SH-SY5Y (cell line): Measurements from ENCODE around the gene LSM7.

Experiments used
- GATA2 ChIP-seq: IDR thresholded peaks from 2 replicates; pipeline ENCODE4 v1.6.1; 2011; ENCODE audit warnings: mild to moderate bottlenecking, low read depth, low read length
- GATA3 ChIP-seq: IDR thresholded peaks from 2 replicates; pipeline ENCODE4 v1.6.1; 2011; ENCODE audit warnings: low read depth, mild to moderate bottlenecking, low read length, moderate library complexity

The LSM7 gene

GRCh38 chr19:2328401-2329148, at the start of gene LSM7, which contains the start of gene SPPL2B:
Gene LSM7 (minus strand): TSS chr19:2328586. CDS start chr19:2328566, 20 bp downstream.
Gene SPPL2B (plus strand): TSS chr19:2328684. CDS start chr19:2328710, 26 bp downstream.
- TF ChIP-seq GATA2, result no peak
- TF ChIP-seq GATA3, result no peak

GRCh38 chr19:2376784-2377519, 48.6 kb upstream of the LSM7 start:
- TF ChIP-seq GATA2 (no peak), GATA3 (no peak)

- no peak for TF ChIP-seq GATA2
- TF ChIP-seq GATA3, result no peak
These were observed 47.2 kb upstream of the LSM7 start for GRCh38 chr19:2375353-2376121.

DNA sequence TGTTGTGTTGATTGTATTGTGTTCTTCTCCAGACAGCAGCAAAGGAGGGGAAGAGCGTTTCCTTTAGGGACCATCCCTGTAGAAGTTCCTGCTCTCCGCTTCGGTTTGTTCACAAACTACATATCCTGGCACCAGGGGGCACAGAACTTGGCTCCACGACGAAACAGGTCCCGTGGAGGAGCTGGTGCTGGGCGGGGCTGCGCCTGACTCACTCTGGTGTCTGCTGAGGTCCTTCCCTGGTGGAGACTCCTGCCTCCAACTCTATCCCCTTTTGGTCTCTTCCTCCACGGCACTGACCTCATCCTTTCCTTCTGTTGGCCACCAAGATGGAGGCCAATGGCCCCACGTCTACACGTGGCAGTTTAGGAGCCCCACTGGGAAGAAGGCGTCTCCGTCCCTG, 46.4 kb upstream of the LSM7 start:
- TF ChIP-seq GATA3 (no peak), GATA2 (no peak)

DNA sequence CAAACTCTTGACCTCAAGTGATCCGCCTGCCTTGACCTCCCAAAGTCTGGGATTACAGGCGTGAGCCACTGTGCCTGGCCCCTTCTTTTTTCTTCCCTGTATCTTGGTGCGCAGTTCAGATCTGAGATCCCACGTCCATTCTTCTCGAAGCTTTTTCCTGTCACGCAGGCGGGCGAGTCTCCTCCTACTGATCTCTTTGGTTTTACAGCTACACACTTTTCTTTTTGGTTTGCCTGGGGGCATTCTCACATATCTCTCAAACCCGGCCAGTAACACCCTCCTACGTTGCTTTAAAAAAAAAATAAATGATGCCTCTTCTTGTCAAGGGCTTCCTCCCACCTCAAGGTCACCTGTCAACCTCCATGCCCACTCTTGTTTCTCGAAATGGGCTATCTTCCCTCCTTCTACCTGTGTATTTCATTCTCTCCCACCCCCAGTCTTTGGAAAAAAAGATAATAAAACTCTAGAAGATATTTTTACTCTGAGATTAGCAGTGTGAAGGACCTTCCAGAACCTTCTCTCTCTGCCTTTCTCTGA, 43.8 kb upstream of the LSM7 start:
- TF ChIP-seq GATA3 (no peak), GATA2 (no peak)

- no peak for TF ChIP-seq GATA2
- TF ChIP-seq GATA3, result no peak
These were observed 43.3 kb upstream of the LSM7 start for GRCh38 chr19:2371656-2372055.

DNA sequence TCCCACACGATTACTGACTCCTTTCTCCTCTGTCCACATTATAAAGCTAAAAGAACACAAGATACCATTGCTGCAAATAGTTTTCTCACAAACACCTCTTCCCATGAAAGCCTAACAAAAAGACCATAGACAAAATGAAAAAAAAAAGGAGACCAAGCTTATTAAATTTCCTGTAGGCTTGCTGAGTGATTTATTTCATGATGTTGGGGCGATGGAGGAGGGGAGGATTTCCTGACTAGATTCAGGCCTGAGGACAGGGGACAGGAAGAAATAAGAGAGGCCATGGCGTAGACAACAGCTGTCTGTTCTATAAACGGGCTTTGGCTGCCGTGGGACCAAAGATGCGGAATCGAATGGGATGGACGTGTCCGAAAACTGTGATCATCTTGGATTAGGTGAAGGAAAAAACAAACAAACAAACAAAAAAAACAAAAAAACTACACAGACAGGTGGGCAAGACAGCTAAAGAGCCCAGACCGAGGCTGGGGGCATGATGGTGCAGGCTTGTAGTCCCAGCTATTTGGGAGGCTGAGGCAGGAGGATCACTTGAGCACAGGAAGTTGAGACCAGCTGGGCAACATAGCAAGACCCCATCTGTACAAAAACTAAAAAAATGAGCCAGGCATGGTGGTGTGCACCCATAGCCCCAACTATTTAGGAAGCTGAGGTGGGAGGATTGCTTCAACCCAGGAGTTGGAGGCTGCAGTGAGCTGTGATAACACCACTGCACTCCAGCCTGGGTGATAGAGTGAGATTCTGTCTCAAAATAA, 37.0 kb upstream of the LSM7 start:
- TF ChIP-seq GATA3 (no peak), GATA2 (no peak)

DNA sequence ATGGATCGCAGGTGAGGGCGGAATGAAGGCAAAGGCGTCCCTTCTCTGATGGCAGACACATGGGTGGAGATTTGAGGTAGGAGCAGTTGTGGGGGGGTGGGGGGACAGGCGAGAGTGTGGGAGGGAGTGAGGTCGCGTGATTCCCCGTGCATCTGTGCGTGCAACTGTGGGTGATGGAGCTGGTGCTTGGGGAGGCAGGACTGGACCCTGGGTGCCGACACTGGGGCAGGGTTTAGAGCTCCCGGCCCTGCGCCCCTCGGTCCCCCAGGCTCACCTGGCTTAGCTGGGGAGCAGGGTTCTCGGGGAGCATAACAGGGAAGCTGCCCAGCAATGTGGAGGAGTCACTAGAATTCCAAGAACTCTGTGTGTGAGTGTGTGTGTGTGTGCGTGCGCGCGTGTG, 35.0 kb upstream of the LSM7 start:
- no peak for TF ChIP-seq GATA2
- no peak for TF ChIP-seq GATA3

DNA sequence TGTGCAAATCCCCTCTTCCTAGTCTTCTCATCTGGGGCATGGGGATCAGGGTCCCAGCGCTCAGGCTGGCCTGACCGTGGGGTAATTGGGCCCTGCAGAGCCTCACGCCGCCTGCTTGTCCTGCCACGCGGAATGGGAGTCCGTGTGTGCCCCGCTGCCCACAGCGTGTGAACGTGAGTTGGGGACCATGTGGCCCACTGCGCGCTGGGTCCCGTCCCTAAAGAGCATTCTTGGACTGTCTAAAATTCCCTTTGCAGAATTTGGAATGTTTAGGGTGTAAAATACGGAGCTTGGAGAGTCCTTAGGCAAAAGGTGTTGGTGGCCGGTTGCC, 34.5 kb upstream of the LSM7 start:
- TF ChIP-seq GATA3, result no peak
- TF ChIP-seq GATA2, result no peak

DNA sequence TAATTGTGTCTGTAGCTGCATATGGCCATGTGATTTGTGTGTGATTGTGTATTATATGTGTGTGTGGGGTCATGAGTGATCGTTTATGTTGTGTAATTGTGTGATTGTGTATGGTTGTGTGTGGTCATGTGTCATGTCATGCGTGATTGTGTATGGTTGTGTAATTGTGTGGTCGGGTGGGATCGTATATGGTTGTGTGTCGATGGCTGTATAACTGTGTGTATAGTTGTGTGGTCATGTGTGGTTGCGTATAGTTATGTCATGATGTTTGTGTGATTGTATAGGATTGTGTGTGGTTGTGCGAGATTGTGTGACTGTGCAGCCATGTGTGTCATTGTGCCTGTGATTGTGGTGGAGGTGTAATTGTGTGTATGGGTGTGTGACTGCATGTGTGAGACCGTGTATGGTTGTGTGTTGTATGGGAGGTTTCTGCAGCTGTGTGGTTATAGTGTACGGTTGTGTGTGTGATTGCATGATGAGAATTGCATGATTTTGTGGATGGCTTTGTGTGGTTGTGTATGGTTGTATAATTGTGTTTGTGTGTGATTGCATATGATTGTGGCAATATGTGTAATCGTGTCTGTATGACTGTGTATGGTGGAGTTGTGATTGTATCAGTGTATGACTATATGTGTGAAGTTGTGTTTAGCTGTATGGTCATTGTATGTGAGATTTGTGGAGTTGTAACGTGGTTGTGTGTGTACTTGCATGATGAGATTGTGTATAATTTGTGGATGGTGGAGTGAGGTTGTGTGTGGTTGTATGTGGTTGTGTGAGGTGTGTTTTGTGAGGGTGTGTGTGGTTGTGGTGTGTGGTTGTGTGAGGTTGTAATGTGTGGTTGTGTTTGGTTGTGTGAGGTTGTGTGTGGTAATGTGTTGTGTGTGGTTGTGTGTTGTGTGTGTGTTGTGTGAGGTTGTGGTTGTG, 33.9 kb upstream of the LSM7 start:
- no peak for TF ChIP-seq GATA2
- no peak for TF ChIP-seq GATA3

DNA sequence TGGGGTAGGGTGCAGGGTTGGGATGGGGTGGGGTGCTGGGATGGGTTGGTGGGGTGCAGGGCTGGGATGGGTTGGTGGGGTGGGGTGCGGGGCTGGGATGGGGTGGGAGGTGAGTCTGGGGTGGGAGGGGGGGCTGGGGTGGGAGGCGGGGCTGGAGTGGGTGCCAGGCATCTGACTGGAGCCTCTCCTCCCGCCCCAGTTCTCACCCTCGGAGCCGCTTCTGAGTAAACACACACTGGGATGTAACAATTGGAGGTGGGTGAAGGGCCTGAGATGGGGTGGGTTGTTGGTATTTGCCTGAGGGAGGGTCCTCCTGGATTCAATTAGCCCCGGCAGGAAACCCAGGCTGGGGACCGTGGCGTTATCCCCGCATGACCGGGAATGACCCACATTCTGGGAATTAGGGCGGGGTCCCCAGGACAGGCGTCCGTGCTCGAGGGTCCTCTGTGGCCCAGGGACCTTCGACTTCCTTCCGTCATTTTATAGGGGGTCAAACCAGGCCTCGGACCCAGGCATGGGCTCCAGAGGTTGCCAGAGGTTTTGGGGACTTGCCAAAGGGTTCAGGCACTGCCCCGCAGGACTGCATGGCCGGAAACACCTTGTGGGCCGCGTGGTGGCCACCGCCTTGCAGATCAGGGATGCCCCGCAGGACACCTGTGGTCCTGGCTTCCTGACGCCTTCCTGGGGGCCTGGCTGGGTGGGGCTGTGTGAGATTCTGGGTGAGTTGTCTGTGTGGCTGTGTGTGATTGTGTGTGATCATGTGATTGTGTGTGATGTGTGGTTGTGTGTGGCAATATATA, 33.1 kb upstream of the LSM7 start:
- TF ChIP-seq GATA3 (no peak), GATA2 (no peak)

DNA sequence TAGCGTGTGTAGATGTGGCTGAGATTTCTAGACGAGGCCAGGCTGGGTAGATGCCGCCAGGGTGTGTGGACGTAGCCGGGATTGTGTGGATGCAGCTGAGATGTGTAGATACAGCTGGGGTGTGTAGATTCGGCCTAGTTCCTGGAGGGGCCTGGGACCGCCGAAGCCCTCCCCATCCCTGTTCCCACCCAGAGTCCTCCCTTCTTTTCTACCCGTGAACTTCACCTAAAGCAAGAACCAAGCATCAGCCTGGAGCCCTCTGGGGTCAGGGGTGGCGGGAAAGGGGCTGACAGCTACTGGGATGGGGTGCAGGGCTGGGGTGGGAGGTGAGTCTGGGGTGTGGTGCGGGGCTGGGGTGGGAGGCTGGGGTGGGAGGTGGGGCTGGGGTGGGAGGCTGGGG, 32.4 kb upstream of the LSM7 start:
- no peak for TF ChIP-seq GATA3
- no peak for TF ChIP-seq GATA2
